Fibroblast of villous mesenchyme (primary cell): ENCODE results near the gene PIK3CG. TPM values are rescaled to one million over a fixed set of nuclear protein-coding genes. Genes with fewer than 3 reads are reported as not detected.

Experiments used
- DNase-seq: peaks from one replicate; pipeline ENCODE4 v3.0.0-alpha.2; 2010; ENCODE audit warnings: low read depth
- H3K4me3 ChIP-seq: 2 replicates; pipeline ENCODE4 v1.5.1; 2011; ENCODE audit warnings: low read depth, mild to moderate bottlenecking, low read length
- CTCF ChIP-seq: IDR thresholded peaks from 2 replicates; pipeline ENCODE4 v1.5.1; 2012; ENCODE audit warnings: low read depth, mild to moderate bottlenecking, low read length; ENCODE audit not compliant: insufficient read depth
- total RNA-seq: library from RNA; depleted of rRNA; stranded (reverse); fragments of >200 nt; gene quantifications from 2 replicates; pipeline ENCODE4 v1.2.3, GENCODE V29; 2012

The PIK3CG gene
- 0.43 and 0.64 TPM in 2 replicates for total RNA-seq

- no peak within 1 kb of the TSS for H3K4me3 ChIP-seq
- no peak for TF ChIP-seq CTCF
Observed at GRCh38 chr7:106865130-106866041, at the start of gene PIK3CG. TSS of gene PIK3CG (plus strand) at chr7:106865282. CDS start at chr7:106867562, 2,280 bp downstream.

GRCh38 chr7:106817098-106817497, 48.0 kb upstream of the PIK3CG start:
- no peak overlapping the region for H3K4me3 ChIP-seq
- no peak for TF ChIP-seq CTCF
- no peak for DNase-seq

More at GRCh38 chr7:106865130-106866041, at the start of gene PIK3CG:
- DNase-seq: no peak

- no peak overlapping the region for H3K4me3 ChIP-seq
- no peak for TF ChIP-seq CTCF
- no peak for DNase-seq
Observed at GRCh38 chr7:106818736-106819135, 46.3 kb upstream of the PIK3CG start.

- DNase-seq: no peak
- TF ChIP-seq CTCF: no peak
- H3K4me3 ChIP-seq: no peak overlapping the region
Observed at GRCh38 chr7:106819546-106819945, 45.5 kb upstream of the PIK3CG start.

GRCh38 chr7:106820321-106821217, 44.5 kb upstream of the PIK3CG start:
- no peak for TF ChIP-seq CTCF
- no peak for DNase-seq
- no peak overlapping the region for H3K4me3 ChIP-seq

GRCh38 chr7:106823631-106824030, 41.5 kb upstream of the PIK3CG start:
- DNase-seq: no peak
- no peak overlapping the region for H3K4me3 ChIP-seq
- TF ChIP-seq CTCF: no peak
